GM21723 (cell line): ENCODE results near the gene LTBR.

Source experiments
- ATAC-seq: cut with Tn5 transposase; IDR thresholded peaks from one replicate; pipeline ENCODE4 v1.9.1; 2021; ENCODE audit warnings: mild to moderate bottlenecking, moderate library complexity; ENCODE audit not compliant: unreplicated experiment

The LTBR gene

DNA sequence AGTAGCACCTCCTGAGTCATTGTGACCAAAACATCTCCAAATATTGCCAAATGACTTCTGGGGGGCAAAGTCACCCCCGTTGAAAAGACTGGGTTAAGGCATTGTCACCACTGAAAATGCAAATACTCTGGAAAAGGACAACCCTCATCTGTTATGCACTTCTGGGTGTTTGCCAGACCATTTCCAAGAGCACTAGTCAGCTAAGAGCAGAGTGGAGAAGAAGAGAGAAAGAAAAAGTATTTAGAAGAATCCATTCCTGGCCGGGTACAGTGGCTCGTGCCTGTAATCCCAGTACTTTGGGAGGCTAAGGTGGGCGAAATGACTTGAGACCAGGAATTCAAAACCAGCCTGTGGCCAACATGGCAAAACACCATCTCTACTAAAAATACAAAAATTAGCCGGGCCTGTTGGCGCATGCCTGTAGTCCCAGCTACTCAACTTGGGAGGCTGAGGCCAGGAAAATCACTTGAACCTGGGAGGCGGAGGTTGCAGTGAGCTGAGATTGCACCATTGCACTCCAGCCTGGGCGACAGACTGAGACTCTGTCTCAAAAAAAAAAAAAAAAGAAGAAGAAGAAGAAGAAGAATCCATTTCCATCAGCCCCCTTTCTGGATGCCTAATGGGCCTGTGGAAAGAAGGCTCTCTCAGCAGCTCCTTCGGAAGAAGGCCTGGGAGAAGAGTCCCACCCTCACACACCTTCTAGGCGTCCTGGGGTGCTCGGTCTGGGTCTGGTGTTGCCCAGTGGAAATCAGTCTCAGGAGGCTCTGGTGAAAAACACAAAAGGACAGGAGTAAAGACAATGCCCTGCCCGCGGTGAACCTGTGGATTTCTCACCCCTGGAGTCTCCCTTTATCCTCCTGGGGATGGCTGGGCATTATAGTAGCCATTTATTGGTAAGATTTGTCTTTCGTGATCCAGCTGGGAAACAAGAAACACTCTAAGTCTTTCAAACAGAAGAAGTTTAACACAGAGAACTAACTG lies 3.5 kb upstream of the LTBR start:
- no peak for ATAC-seq

DNA sequence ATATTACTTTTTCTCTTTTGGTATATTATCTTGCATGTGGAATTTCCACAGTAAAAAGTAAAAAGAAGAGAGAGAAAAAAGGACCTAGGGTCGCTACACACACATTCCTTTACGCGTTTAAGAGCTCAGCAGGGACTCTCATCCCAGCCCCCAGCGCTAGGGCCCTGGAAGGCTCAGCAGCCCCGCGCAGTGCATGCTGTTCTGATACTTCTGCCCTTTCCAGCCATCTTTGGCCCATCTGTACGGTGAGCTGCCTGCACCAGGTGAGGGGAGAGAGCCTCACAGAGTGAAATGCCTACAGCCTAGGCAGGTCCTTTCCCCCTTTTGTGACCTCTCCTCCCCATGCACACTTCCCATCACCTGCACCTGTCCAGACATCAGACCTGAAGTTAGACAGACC lies 1.6 kb upstream of the LTBR start:
- no peak for ATAC-seq

DNA sequence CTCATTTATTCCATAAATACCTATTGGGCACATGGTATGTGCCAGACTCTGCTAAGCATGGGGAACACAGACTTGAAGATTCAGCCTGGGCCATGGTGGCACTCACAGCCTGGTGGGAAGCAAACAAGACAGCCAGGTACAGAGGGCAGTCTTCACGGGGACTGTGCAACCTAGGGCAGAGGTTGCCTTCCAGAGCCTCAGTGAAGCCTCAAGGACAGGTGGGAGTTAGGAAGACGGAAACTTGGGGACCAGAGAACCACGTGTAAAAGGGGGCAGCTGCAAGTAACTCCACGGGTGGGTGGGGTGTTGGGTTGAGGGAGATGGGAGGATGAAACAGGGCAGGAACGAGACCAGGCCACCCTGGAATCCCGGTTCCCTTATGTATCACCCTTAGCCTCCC lies 980 bp upstream of the LTBR start:
- no peak for ATAC-seq

DNA sequence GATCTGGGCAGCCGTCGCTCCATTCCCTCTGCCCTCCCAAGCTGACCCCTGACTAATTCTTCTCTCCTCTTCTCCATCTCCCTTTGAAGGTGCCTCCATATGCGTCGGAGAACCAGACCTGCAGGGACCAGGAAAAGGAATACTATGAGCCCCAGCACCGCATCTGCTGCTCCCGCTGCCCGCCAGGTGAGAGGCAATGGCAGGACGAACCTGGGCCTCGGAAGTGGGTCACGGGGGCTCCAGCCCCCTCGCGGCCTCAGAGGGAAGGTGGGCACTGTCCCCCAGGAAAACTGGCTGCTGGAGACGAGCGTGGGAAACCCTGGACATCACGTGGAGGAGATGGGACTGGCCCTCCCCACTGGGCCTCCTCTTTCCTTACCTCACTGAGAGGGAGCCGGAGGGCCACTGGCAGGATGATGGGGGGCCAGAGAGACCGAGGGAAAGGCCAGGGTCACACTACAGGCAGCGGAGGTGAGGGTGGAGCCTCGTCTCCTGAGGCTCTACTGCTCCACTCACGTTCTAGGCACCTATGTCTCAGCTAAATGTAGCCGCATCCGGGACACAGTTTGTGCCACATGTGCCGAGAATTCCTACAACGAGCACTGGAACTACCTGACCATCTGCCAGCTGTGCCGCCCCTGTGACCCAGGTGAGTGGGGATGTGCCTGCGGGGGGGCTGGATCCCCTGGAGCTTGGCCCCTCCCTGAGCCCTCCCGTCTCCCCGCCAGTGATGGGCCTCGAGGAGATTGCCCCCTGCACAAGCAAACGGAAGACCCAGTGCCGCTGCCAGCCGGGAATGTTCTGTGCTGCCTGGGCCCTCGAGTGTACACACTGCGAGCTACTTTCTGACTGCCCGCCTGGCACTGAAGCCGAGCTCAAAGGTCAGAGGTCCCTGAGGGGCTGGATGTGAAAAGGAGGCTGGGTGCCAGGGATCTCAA lies 806 bp downstream of the LTBR start:
- ATAC-seq, result no peak

DNA sequence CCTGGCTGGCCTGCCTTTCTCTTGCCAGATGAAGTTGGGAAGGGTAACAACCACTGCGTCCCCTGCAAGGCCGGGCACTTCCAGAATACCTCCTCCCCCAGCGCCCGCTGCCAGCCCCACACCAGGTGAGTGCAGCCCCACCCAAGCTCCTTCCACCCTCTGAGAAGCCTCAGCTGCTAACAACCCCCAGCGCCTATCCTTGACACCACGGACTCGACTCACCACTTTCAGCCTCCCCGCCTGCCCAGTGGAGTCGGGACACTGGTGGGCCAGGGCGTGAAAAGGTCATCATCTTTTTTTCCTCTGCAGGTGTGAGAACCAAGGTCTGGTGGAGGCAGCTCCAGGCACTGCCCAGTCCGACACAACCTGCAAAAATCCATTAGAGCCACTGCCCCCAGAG lies 2.1 kb downstream of the LTBR start:
- ATAC-seq, result no peak

DNA sequence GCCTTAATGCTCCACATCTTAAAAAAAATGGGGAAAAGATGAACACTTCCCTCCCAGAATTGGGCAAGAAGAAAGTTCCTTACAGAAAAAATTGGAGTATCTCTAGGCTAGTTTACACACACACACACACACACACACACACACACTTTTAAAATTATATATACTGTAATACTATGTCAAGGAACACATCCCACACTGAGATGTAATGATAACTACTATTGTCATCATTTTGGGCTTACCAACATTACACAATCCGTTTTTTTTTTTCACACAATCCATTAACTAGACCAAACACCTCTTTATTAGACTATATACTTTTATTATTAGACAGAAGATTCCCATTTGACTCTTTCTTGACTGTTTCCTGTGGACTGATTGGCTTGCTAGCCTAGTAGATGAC lies 2.5 kb downstream of the LTBR start:
- no peak for ATAC-seq

DNA sequence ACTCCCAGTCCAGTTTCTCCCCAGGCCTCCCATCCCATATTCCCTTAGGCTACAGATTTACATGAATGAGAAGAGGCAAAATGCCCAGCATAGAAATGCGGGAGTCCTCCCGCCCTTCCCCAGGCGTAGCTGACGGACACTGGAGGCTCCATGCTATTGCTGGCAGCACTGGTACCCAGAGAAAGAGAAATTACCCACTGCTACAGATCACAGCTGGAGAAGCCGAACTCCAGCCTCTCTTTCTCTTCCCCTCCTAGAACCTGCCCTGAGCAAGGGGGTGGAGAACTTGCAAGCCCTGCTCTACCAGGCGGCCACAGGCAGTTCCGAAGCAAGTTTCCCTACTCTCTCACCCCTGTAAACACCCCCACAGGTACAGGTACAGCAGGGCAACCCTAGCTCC lies 3.6 kb downstream of the LTBR start:
- ATAC-seq, result no peak

DNA sequence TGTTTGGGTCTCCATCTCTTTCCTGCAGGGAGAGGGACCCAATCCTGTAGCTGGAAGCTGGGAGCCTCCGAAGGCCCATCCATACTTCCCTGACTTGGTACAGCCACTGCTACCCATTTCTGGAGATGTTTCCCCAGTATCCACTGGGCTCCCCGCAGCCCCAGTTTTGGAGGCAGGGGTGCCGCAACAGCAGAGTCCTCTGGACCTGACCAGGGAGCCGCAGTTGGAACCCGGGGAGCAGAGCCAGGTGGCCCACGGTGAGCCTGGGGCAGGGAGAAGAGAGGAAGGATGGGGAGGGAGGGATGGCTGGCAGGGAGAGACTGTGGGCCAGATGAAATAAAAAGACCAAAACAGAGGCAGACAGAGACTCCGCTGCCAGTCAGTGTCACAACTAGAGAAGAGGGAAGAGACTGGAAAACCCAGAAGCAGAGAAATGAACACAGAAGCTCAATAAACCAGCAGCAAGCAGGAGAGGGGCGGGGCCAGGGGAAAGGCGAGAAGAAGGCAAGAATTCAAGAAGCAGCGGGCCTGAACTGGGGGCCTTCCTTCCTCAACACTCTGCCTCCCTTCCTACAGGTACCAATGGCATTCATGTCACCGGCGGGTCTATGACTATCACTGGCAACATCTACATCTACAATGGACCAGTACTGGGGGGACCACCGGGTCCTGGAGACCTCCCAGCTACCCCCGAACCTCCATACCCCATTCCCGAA lies 6.3 kb downstream of the LTBR start:
- no peak for ATAC-seq

DNA sequence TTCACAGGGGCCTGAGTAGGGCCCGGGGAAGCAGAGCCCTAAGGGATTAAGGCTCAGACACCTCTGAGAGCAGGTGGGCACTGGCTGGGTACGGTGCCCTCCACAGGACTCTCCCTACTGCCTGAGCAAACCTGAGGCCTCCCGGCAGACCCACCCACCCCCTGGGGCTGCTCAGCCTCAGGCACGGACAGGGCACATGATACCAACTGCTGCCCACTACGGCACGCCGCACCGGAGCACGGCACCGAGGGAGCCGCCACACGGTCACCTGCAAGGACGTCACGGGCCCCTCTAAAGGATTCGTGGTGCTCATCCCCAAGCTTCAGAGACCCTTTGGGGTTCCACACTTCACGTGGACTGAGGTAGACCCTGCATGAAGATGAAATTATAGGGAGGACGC lies 7.1 kb downstream of the LTBR start:
- ATAC-seq, result no peak

DNA sequence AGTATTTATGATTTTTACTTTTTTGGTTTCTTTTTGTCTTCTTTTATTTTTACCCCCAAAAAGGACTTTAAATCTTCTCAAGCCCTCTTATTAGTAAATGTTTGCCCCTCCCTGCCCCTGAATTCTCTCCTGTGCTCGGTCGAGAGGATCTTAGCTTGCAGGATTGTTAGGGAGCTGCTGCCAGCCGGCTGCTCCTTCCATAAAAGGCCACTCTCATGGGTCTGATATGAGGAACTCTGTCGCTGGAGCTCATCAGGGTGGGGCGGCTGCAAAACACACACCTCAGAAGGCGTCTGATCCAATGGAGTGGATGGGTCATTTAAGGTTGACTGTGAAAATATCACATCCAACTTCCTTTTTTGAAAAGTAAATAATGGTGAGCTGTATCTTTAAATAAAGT lies 8.5 kb downstream of the LTBR start:
- no peak for ATAC-seq

DNA sequence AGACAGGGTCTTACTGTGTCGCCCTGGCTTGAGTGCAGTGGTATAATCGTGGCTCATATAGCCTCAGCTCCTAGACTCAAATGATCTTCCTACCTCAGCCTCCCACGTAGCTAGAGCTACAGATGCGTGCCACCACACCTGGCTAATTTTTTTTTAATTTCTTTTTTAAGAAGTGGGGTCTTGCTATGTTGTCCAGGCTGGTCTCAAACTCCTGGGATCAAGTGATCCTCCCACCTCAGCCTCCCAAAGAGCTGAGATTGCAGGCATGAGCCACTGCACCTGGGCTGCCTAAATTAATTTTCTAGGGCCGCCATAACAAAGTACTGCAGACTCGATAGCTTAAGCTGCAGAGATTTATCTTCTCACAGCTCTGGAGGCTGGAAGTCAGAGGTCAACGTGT lies 9.1 kb downstream of the LTBR start:
- no peak for ATAC-seq

DNA sequence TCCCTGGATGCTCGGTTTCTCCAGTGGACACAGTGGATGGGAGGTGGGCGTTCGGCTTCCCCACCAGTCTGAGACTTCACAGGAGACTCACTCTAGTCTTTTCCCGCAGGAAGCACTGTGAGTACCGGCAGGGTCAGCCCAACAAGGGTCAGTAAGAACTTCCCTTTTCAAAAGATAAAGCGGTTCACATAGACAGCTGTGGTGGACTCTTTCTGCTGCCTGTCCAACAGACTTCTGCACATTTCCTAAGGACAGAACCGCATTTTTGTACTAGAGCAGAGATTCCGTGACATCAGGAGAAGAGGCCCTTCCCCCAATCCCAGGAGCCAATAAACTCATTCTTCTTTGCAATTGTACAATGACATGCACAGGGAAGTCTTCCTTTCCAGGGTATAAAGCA lies 10.4 kb downstream of the LTBR start:
- no peak for ATAC-seq

DNA sequence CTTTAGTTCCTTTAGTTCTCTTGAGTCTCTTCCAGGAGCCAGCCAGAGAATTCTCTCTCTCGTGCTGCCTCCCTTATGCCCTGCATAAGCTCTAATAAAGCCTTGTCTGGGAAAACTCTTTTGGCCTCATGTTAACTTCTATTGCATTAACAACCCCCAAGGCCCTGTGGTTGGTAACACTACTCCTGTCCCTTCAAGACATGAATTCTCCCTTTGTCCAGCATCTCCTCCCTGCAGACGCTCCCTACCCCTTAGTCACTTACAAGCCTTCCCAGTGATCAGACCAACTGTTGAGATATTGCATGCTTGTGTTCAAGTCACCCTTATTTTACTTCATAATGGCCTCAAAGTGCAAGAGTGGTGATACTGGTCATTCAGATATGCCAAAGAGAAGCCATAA lies 12.1 kb downstream of the LTBR start:
- ATAC-seq, result no peak

DNA sequence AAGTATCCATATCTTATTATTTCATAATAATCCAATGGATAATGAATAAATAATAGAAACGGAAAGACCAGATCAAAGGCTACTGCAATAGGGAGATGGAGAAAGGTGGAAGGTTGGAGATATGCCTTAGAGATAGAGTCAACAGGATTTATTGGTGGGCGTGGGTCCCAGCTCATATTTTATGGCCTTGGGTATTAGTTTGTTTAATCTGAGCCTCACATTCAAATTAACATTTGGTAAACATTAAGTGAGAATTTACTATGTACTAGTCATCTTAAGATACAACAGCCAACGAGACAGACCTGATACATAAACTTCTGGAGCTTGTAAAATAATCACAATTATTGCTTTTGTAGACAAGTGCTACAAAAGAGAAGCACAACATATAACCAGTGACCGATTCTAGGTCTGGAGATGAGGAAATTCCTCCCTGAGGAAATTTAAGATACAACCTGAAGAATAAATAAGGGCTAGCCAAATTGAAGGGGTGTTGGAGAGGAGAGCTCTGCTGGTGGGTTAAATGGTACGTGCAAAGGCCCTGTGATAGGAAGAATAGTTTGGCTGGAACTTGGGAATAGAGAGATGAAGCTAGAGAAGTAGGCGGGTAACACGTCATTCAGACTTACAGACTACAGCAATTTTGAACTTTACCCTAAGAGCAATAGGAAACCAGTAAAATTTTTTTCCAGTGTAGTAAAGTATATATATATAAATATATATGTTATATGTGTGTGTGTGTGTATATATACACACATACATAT lies 16.1 kb downstream of the LTBR start:
- ATAC-seq, result no peak

DNA sequence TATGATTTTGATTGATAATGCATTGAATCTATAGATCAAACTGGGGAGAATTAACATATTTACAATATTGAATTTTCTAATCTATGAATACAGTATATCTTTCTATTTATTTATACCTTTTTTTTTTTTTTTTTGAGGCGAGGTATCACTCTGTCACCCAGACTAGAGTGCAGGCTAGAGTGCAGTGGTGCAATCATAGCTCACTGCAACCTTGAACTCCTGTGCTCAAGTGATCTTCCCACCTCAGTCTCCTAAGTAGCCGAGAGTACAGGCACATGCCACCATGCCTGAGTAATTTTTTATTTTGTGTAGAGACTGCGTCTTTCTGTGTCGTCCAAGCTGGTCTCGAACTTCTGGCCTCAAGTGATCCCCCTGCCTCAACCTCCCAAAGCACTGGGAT lies 20.4 kb downstream of the LTBR start:
- ATAC-seq, result no peak

DNA sequence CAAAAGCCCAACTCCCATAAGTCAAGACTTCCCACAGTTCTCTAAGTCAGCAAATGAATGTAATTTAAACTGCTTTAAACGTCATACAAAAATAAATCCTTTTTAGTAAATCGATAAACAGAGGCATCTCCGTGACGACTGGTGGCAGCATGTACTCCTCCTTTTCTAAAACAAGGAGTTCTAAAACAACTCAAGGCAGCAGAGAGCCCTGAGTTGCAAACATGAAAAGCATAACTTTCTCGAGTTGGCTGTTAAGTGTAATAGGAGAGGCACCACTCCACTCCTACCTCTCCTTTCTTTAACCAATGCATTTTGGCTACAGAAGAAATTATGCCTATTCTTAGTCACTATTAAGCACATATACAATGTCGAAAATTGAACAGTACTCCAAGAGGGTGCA lies 22.0 kb downstream of the LTBR start:
- no peak for ATAC-seq

DNA sequence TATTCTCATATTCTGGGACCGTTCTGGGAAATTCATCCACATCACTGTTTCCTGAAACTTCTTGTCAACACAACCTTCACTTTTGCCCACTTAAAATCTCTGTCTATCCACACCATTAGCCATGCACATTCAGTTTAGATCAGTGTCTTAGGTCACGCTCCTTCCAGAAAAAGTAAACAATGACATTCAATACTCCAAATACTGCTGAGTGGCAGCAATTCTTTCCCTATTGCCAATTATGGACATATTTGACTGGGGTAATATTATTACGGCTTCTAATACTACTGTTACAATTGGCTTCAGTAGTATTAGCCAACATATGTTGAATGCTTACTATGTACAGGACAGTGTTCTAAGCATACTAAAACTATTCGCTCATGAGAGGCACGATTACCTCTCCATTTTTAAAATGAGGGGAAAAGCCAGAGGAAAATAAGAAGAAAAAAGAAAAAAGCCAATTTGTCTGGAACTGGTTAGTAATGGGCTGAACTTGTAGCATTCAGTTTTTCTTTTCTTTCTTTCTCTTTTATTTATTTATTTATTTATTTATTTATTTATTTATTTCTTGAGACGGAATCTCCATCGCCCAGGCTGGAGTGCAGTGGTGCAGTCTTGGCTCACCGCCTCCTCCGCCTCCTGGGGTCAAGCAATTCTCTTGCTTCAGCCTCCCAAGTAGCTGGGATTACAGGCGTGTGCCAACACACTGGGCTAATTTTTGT lies 23.4 kb downstream of the LTBR start:
- no peak for ATAC-seq

DNA sequence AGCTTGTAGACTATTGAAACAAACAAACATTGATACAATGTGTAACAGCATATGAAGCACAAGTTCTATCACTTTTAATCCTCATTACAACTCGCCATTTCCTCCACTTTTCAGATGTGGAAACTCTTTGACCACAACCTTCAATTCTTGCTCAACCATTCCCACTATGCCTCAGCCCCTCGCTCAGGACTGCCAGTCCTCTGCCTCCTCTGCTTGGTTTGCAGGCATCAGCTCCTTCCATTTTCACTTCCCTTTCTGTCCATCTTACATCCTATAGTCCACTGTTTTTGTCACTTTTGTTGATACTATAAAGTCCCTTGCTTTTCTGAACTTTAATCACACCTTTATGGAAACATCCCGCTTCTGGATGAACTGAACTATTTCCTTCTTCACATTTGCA lies 32.6 kb downstream of the LTBR start:
- ATAC-seq, result no peak

DNA sequence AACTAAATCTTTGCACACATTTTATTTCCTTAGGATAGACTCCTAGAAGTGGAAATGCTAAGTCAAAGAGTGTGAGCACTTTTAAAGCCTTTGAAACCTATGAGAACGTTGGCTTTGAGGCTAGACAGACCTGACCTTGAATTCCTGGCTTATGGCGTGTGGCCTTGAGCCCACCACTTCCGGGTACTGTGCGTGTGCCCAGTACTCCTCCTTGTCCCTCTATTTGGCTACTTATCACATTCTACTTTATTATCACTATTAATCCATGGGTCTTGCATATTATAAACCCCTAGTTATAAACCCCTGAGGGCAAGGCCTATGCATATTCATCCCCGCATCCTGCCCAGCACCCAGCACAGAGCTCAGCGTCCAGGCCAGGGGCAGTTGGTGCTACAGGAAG lies 34.8 kb downstream of the LTBR start:
- ATAC-seq, result no peak

DNA sequence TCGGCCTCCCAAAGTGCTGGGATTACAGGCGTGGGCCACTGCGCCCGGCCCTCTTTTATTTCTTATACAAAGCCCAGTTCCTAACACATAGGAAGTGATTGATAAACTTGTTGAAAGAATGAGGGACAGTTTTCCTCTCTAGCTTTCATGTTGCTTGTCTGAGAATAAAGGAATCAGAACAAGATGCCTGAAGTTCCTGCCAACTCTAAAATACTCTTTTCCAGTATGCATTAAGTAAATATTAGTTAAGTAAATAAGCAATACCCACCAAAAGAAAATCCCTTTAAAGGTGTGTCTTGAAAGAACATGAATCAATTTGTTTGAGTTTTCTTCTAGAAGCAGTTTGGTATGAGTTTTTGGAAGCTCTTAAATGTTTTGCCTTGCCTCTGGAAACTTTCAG lies 36.4 kb downstream of the LTBR start:
- no peak for ATAC-seq
